GM19438 (cell line): ENCODE measurements around the gene ADARB2.
A peak's percentile ranks its signal among the peaks of the same experiment; 100 is the strongest.

Source experiments
- ATAC-seq: cut with Tn5 transposase; IDR thresholded peaks from one replicate; pipeline ENCODE4 v1.9.1; 2021; ENCODE audit warnings: low read depth; ENCODE audit not compliant: unreplicated experiment

The ADARB2 gene

GRCh38 chr10:1515121-1515779 lies 222.1 kb downstream of the ADARB2 start:
- ATAC-seq, result no peak

DNA sequence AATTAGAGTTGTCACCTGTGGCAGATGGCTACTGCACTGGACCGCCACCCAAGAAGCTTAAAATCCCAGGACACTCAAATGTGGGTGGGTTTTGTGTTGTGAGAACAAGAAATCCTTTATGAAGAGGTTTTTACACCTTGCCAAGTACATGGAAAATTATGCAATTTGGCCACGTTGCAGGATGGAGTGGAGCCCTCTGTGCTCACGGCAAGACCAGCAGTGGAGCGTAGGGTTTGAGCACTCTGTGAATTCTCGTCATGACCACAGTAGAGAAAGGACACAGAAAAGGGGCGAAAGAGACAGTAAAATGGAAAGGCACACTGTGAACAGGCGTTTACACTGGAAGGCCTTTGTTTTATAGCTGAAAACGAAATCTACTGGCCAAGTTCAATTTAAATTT lies 222.6 kb downstream of the ADARB2 start:
- ATAC-seq, result no peak

- no peak for ATAC-seq
Observed at GRCh38 chr10:1513221-1513620, 224.1 kb downstream of the ADARB2 start.

GRCh38 chr10:1509011-1509530 lies 228.3 kb downstream of the ADARB2 start:
- ATAC-seq, result no peak

DNA sequence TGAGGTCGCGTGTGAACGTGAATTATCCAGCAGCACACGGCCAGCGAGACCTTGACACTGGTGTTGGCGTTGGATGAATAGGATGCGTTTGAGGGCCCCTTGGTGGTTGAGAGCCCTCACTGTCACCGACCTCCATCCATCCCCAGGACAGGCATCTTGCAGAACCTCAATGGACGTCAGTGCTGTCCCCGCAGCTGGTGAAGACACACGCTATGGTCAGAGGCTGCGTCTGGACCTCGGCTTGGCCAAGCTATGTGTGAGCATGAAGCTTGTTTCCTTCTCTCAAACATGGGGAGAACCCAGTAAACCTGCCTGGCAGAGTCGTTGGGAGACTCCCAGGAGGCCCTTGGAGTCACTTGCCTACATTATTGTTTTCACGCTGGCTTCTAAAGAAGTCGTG lies 229.2 kb downstream of the ADARB2 start:
- ATAC-seq, result no peak

DNA sequence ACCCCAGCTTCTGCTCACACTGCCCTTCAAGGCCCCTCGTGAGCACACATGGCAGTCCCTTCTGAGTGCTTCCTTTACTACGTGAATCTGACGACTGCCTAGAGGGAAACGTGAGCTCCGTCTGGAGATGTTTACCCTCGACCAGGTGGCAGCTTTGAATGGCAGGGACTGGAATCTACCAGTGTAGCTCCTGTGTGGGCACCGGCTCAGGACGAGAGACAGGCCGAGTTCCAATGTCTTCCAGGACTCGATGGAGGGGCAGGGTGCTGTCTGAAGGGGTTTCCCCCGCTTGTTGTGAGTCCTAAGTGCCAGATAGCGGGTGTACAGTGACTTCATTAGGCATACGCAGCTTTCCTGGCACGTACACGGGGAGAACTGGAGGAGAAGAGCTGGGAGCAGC lies 229.9 kb downstream of the ADARB2 start:
- ATAC-seq, result no peak

GRCh38 chr10:1504940-1505339 lies 232.4 kb downstream of the ADARB2 start:
- no peak for ATAC-seq

GRCh38 chr10:1504286-1504685 lies 233.0 kb downstream of the ADARB2 start:
- no peak for ATAC-seq

- ATAC-seq, result no peak
Observed at GRCh38 chr10:1502451-1502850, 234.9 kb downstream of the ADARB2 start.

GRCh38 chr10:1499359-1499957 lies 237.9 kb downstream of the ADARB2 start:
- ATAC-seq, result no peak

- ATAC-seq, result no peak
Observed at GRCh38 chr10:1498746-1499358, 238.5 kb downstream of the ADARB2 start.

DNA sequence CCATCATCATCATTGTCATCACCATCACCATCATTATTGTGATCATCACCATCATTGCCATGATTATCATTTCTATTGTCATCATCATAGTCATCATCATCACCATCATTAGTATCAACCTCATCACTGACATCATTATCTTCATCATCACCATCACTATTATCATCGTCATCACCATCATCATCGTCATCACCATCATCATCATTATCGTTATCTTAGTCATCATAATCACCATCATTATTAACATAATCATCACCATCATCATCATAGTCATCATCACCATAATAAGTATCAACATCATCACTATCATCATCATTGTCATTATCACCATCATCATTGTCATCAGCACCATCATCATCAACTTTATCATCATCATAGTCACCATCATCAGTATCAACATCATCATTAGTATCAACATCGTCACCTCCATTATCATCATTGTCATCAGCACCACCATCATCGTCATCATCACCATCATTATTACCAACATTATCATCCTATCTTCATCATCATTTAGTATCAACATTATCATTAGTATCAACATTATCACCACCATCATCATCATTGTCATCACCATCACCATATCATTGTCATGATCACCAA lies 241.3 kb downstream of the ADARB2 start:
- no peak for ATAC-seq

GRCh38 chr10:1492641-1493040 lies 244.7 kb downstream of the ADARB2 start:
- ATAC-seq, result no peak

DNA sequence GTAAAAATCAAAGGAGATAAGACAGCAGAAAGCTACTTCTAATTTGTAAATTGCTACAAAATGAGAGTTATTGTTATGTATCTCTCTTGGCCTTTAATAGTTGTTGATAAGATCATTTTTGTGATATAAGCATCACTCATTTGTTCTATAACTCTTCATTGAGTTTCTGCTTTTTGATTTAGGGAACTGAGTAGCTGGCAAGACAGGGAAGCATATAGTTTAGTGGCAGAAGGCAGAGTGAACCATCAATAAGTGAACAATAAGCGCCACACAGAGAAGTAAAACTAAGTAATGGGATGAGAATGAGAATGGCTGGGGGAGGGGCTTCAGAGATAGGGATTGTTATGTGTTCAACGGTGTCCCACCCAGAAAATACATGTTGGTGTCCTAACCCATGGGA lies 245.4 kb downstream of the ADARB2 start:
- ATAC-seq, result no peak

- no peak for ATAC-seq
Observed at GRCh38 chr10:1489801-1490200, 247.5 kb downstream of the ADARB2 start.

DNA sequence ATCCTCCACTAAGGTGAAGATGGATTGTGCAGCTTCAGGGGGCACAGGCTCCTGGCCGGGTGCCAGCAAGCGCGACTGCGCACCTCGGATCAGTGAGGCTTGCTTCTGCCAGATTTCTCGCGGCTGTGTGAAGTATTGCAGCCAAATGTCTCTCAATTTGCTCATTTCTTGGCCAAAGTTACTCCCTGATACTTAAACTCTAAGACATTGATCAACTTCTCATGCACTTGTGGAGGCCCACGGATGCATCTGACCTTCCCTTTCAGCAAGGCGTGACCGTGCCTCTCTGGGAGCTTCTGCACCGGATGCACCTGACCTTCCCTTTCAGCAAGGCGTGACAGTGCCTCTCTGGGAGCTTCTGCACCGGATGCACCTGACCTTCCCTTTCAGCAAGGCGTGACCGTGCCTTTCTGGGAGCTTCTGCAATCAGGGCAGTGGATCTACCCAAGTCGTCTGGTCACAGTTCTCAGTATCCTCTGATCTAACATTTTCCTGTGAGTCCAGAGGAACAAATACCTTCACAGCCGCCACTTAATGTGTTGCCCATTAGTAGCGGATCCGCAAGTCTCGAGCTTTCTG lies 248.3 kb downstream of the ADARB2 start:
- ATAC-seq, result peak; percentile 98

DNA sequence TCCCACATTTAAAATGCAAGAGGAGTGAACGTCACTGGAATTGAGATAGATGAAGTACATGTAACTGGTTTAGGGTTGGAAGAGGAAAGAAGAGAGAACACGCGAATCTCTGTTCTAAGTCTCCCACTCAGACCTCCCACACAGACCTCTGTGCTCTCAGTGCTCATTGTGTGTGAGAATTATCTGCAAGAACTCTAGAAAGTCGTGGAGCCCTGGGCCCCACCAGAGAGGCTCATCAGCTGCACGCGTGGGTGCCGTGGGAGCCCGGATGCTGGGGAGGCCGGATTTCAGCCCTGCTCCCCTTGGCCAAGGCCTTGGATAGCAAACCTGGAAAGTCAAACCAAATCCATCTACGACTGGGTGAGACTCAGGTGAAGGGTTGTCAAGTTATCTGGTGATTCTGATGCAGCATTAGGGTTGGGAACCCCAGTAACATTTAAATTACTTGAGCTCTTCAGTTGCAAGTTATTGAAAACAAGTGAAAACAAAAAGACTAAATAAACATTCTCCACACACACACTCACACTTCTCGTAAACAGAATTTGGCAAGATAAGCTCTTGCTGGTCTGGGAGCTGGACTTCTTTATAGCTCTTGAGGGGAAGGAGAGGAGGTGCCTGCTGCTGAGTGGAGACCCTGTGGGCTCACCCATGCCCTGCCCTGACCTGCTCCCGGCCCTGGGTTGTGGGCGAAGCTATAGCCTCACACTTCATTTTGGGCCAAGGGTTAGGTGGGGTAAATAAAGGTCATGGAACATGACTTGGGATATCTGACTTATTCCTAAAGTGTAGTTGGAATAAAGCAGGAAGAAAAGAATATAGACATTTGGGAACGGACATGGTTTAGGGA lies 250.3 kb downstream of the ADARB2 start:
- no peak for ATAC-seq

- ATAC-seq, result no peak
Observed at GRCh38 chr10:1485357-1485756, 252.0 kb downstream of the ADARB2 start.

- ATAC-seq, result no peak
Observed at GRCh38 chr10:1483826-1484225, 253.5 kb downstream of the ADARB2 start.

DNA sequence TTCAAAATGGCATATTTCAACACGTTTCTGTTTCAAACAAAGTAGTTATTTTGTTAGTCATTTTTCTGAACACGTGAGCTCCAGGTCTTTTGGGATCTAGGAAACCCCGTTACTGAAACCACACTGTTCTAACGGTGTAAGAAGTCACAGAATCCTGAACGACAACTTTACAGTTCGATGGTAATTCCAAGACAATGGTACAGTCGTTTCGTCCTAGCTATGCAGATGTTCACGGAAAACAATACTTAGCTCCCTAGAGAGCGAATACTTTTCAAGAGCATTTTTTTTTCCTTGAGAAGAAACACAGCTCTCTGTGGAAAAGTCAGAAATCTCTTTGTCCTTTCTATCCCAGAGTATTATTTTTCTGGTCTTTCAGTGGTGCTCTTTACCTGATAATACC lies 254.1 kb downstream of the ADARB2 start:
- no peak for ATAC-seq
